HL-60 (cell line): ENCODE results near the gene FPGS. TPM values are rescaled to one million over a fixed set of nuclear protein-coding genes. Genes with fewer than 3 reads are reported as not detected.

ENCODE experiments used
- DNase-seq, 2 experiments: peaks; one replicate each; pipeline ENCODE4 v3.0.0-alpha.2; 2010 to 2020; ENCODE audit warnings: low read depth in 1 of 2, low spot score in 1 of 2
- H3K27ac ChIP-seq: fragments of 250-450 bp; sonication (Bioruptor Pico); replicated peaks from 2 replicates; pipeline ENCODE4 v1.5.1; 2020; ENCODE audit warnings: mild to moderate bottlenecking, moderate library complexity
- H3K27me3 ChIP-seq: fragments of 250-450 bp; sonication (Bioruptor Pico); 2 replicates; pipeline ENCODE4 v1.5.1; 2021; ENCODE audit warnings: mild to moderate bottlenecking, moderate library complexity; ENCODE audit not compliant: insufficient read depth, poor library complexity, severe bottlenecking
- H3K4me3 ChIP-seq: replicated peaks from 2 replicates; pipeline ENCODE4 v1.5.1; 2011; ENCODE audit warnings: mild to moderate bottlenecking, control low read depth, low read length; ENCODE audit not compliant: insufficient read depth
- CTCF ChIP-seq: IDR thresholded peaks from one replicate; pipeline ENCODE4 v1.5.1; 2011; ENCODE audit warnings: low read length, control low read depth, inconsistent platforms; ENCODE audit not compliant: insufficient read depth
- GABPA ChIP-seq: IDR thresholded peaks from 2 replicates; pipeline ENCODE4 v1.6.1; 2012; ENCODE audit warnings: low read depth
- POLR2AphosphoS5 ChIP-seq: IDR thresholded peaks from 2 replicates; pipeline ENCODE4 v1.6.1; 2012; ENCODE audit warnings: low read depth
- REST ChIP-seq: IDR thresholded peaks from 2 replicates; pipeline ENCODE4 v1.6.1; 2012; ENCODE audit warnings: low read depth; ENCODE audit not compliant: insufficient replicate concordance
- SPI1 ChIP-seq: IDR thresholded peaks from 2 replicates; pipeline ENCODE4 v1.6.1; 2012; ENCODE audit warnings: low read depth, mild to moderate bottlenecking, borderline replicate concordance
- microRNA-seq: library from miRNA; unstranded; fragments of <30 nt; microRNA quantifications from one replicate; pipeline ENCODE4, GENCODE V29; 2018

Gene FPGS

GRCh38 chr9:127862075-127863011, 59.7 kb downstream of the FPGS start:
- TF ChIP-seq CTCF = no peak
- TF ChIP-seq POLR2AphosphoS5 = peak; percentile 86; the same call in 1 of the 2 replicates
- 0 out of 2 replicates have a peak, but pooled peaks have one; percentile 30 for TF ChIP-seq GABPA
- no peak for TF ChIP-seq REST
- TF ChIP-seq SPI1 = peak; percentile 91
- H3K27ac ChIP-seq = peak overlapping the region; percentile 95
- DNase-seq = peak; percentile 87 to 97

GRCh38 chr9:127863191-127863621, 60.5 kb downstream of the FPGS start:
- H3K27ac ChIP-seq = peak overlapping the region; percentile 95
- H3K4me3 ChIP-seq = no peak overlapping the region
- no peak for TF ChIP-seq GABPA
- no peak for TF ChIP-seq SPI1
- no peak for TF ChIP-seq POLR2AphosphoS5
- TF ChIP-seq CTCF = no peak
- no peak for TF ChIP-seq REST
- H3K27me3 ChIP-seq = no peaks in the 10 kb centered on the region
- DNase-seq = peak; percentile 55 to 80

More at GRCh38 chr9:127862075-127863011, 59.7 kb downstream of the FPGS start:
- Histone ChIP-seq H3K4me3 (no peak overlapping the region), H3K27me3 (no peaks in the 10 kb centered on the region)

Small RNA genes lying within 50 kb of the gene (microRNA-seq; reads per million reads assigned to microRNA genes)
- gene MIR2861 (not detected), gene MIR3960 (not detected)
